Measurements from ENCODE around the gene PRKG1.

DNA sequence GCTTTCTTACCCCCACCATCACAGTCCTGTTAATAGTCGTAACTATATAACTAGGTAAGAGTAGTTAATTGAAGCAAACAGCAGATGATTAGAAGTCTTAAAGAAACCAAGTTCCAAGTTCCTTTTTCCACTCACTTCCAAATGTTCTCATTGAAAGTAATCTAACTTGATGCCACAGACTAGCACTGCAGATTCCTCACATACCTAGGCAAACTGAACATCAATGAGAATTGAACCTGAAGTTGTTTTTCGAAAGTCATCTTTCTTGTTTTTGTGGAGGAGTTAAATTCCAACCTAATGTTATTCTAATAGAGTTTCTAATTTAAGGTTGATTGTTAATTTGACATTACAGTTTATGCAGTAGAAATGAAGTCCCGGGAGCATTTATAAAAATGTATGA is 5.5 kb downstream of the PRKG1 start:
- TF ChIP-seq POLR2A (IDR thresholded peaks at IDR 0.05) (no peak), CTCF (IDR thresholded peaks at IDR 0.05) (no peak)
